Measurements from ENCODE around the gene RPL6. TPM values are rescaled to one million over a fixed set of nuclear protein-coding genes. Genes with fewer than 3 reads are reported as not detected.

RPL6 gene
- polyA plus RNA-seq, 1 of the 3 experiments (the other 2 are of a cell fraction): 2,073 TPM

DNA sequence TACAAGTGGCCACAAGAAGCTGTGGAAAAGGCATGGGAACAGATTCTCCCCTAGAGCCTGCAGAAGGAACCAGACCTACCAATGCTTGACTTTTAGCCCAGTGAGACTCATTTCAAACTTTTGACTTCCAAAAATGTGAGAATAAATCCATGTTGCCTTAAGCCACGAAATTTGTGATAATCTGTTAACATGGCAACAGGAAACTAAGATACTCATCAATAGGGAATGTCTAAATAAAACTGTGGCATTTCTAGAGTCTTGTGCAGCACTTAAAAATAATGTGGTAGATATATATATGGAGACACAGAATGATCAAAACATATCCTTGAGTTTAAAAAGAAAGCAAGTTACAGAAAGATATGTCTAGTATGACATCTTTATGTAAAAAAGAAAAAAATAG lies 39.2 kb downstream of the RPL6 start (continued):
- TF ChIP-seq, protein P1, sequence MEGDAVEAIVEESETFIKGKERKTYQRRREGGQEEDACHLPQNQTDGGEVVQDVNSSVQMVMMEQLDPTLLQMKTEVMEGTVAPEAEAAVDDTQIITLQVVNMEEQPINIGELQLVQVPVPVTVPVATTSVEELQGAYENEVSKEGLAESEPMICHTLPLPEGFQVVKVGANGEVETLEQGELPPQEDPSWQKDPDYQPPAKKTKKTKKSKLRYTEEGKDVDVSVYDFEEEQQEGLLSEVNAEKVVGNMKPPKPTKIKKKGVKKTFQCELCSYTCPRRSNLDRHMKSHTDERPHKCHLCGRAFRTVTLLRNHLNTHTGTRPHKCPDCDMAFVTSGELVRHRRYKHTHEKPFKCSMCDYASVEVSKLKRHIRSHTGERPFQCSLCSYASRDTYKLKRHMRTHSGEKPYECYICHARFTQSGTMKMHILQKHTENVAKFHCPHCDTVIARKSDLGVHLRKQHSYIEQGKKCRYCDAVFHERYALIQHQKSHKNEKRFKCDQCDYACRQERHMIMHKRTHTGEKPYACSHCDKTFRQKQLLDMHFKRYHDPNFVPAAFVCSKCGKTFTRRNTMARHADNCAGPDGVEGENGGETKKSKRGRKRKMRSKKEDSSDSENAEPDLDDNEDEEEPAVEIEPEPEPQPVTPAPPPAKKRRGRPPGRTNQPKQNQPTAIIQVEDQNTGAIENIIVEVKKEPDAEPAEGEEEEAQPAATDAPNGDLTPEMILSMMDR (IDR thresholded peaks at IDR 0.05): no peak

DNA sequence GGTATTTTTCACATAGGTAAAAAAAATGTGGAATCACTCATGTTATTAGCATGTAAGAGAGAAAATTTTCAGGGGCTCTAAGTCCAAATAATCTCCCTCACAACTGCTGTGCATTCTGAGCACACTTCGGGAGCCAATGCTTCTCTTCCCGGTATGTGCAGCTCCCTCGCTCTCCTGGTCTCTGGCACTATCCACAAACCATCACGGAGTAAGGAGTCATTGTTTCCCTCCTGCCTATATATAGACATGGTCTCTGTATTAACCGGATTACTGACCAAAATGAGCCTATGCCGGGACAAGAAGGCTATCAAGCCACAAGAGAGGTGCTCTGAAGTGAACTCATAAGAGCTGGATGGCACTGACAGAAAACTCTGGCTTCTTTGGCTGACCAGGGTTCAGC lies 40.5 kb downstream of the RPL6 start:
- Histone ChIP-seq H2AFZ (ENCODE audit: low read depth) (no peak overlapping the region), H3K79me2 (ENCODE audit: insufficient read depth) (peaks cover 92% of the 10 kb centered on the region), H3K27ac (ENCODE audit: low read depth in 2 of 2, low read length in 1 of 2) (no peak overlapping the region), H3F3A (replicated peaks; ENCODE audit: insufficient read depth) (peaks cover 6% of the 10 kb centered on the region), H3K36me3 (replicated peaks in 1 of 2; ENCODE audit: control insufficient read depth in 1 of 2, insufficient read depth in 2 of 2, low read length in 1 of 2) (no peaks in the 10 kb centered on the region), H3K9me3 (no peaks in the 10 kb centered on the region), H3K4me1 (ENCODE audit: control insufficient read depth in 1 of 2, insufficient read depth in 2 of 2, low read depth in 1 of 2, low read length in 1 of 2) (no peaks in the 10 kb centered on the region), H3K4me3 (ENCODE audit: low read depth in 2 of 2, low read length in 1 of 2) (no peak overlapping the region), H3K9ac (no peak overlapping the region), H4K20me1 (ENCODE audit: insufficient read depth) (peaks cover 38% of the 10 kb centered on the region), H3K4me2 (no peak overlapping the region), H3K9me2 (no peaks in the 10 kb centered on the region), H3K27me3 (ENCODE audit: insufficient read depth) (no peaks in the 10 kb centered on the region)
- 93% methylated on average over 6 of the region's 6 CpGs for WGBS (ENCODE audit: low lambda C conversion rate)
- no peak for DNase-seq
- ChIA-PET POLR2A (no interaction called here), CTCF (interaction anchor here (0.8 to 1.0 kb wide), 2 partner anchors 9 to 21 kb away, joined by 3 to 4 read pairs; no protein-coding TSS in a partner anchor)
- no peak for TF ChIP-seq NRF1 (IDR thresholded peaks at IDR 0.05; ENCODE audit: low read depth, low read length)
- TF ChIP-seq, protein P2, sequence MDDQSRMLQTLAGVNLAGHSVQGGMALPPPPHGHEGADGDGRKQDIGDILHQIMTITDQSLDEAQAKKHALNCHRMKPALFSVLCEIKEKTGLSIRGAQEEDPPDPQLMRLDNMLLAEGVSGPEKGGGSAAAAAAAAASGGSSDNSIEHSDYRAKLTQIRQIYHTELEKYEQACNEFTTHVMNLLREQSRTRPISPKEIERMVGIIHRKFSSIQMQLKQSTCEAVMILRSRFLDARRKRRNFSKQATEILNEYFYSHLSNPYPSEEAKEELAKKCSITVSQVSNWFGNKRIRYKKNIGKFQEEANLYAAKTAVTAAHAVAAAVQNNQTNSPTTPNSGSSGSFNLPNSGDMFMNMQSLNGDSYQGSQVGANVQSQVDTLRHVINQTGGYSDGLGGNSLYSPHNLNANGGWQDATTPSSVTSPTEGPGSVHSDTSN (IDR thresholded peaks at IDR 0.05): no peak
- TF ChIP-seq GABPA (IDR thresholded peaks at IDR 0.05; ENCODE audit: low read depth): no peak
- no peak for TF ChIP-seq ELF1 (IDR thresholded peaks at IDR 0.05)
- TF ChIP-seq YY1 (IDR thresholded peaks at IDR 0.05; ENCODE audit: low read depth): no peak
- TF ChIP-seq RCOR1 (IDR thresholded peaks at IDR 0.05; ENCODE audit: low read length): no peak
- TF ChIP-seq FOXM1 (IDR thresholded peaks at IDR 0.05; ENCODE audit: low read depth): no peak
- TF ChIP-seq, protein P3, sequence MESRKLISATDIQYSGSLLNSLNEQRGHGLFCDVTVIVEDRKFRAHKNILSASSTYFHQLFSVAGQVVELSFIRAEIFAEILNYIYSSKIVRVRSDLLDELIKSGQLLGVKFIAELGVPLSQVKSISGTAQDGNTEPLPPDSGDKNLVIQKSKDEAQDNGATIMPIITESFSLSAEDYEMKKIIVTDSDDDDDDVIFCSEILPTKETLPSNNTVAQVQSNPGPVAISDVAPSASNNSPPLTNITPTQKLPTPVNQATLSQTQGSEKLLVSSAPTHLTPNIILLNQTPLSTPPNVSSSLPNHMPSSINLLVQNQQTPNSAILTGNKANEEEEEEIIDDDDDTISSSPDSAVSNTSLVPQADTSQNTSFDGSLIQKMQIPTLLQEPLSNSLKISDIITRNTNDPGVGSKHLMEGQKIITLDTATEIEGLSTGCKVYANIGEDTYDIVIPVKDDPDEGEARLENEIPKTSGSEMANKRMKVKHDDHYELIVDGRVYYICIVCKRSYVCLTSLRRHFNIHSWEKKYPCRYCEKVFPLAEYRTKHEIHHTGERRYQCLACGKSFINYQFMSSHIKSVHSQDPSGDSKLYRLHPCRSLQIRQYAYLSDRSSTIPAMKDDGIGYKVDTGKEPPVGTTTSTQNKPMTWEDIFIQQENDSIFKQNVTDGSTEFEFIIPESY (IDR thresholded peaks at IDR 0.05; ENCODE audit: borderline replicate concordance, low read depth): no peak
- no peak for TF ChIP-seq EZH2phosphoT487 (IDR thresholded peaks at IDR 0.05; ENCODE audit: borderline replicate concordance, low read depth)
- TF ChIP-seq MEF2A (IDR thresholded peaks at IDR 0.05; ENCODE audit: borderline replicate concordance, low read depth): no peak
- TF ChIP-seq, protein P1 (IDR thresholded peaks at IDR 0.05): no peak
- TF ChIP-seq, protein P4, sequence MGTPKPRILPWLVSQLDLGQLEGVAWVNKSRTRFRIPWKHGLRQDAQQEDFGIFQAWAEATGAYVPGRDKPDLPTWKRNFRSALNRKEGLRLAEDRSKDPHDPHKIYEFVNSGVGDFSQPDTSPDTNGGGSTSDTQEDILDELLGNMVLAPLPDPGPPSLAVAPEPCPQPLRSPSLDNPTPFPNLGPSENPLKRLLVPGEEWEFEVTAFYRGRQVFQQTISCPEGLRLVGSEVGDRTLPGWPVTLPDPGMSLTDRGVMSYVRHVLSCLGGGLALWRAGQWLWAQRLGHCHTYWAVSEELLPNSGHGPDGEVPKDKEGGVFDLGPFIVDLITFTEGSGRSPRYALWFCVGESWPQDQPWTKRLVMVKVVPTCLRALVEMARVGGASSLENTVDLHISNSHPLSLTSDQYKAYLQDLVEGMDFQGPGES (IDR thresholded peaks at IDR 0.05; ENCODE audit: low read depth, low read length): no peak
- no peak for TF ChIP-seq RXRA (IDR thresholded peaks at IDR 0.05; ENCODE audit: borderline replicate concordance, low read depth)
- TF ChIP-seq, protein P5, sequence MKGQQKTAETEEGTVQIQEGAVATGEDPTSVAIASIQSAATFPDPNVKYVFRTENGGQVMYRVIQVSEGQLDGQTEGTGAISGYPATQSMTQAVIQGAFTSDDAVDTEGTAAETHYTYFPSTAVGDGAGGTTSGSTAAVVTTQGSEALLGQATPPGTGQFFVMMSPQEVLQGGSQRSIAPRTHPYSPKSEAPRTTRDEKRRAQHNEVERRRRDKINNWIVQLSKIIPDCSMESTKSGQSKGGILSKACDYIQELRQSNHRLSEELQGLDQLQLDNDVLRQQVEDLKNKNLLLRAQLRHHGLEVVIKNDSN (IDR thresholded peaks at IDR 0.05; ENCODE audit: borderline replicate concordance, low read depth): no peak
- no peak for TF ChIP-seq GATA2 (CRISPR knock-in tag; IDR thresholded peaks at IDR 0.05)
- no peak for TF ChIP-seq RAD21 (IDR thresholded peaks at IDR 0.05; ENCODE audit: low read length)
- no peak for TF ChIP-seq SMC3 (IDR thresholded peaks at IDR 0.05; ENCODE audit: low read depth, low read length)
- TF ChIP-seq FOSL2 (IDR thresholded peaks at IDR 0.05; ENCODE audit: borderline replicate concordance, low read depth): no peak
